ENCODE data around the gene ADAMTS9. TPM values are rescaled to one million over a fixed set of nuclear protein-coding genes. Genes with fewer than 3 reads are reported as not detected.

The ADAMTS9 gene
- total and polyA plus RNA-seq, 9 of the 15 experiments (the other 6 are each of a cell fraction or from before 2014, with no cell fraction given) = 0.05 to 0.32 (median 0.13) TPM; not detected in 2

DNA sequence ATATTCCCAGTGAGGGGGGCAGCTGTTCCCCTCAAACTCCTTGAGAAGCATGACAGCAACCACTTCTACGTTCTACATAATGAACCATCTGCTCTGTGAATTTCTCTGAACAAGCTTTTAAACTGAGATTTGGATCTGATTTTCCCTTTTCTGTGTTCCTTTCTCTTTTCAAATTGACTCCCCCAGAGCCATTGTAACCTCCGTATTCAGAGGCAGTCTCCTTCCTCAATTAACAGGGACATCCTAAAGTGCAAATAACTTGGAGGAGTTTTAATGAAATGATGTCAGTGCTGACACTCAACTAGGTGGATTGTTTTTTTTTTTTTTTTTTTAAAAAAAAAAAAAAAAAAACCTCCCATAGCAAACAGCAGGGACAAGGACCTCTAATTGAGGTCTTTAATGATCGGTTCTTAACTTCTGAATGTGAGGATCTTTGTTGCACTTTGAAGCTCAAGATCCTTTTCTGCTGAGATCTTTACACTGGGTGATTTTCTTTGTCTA lies 48.8 kb downstream of the ADAMTS9 start:
- Histone ChIP-seq H4K20me1 (replicated peaks; ENCODE audit: control insufficient read depth, insufficient read depth, low read length) (no peaks in the 10 kb centered on the region), H2AFZ (ENCODE audit: low read depth, low read length) (no peak overlapping the region), H3K4me3 (no peak overlapping the region), H3K4me2 (ENCODE audit: insufficient read depth, low read length) (no peak overlapping the region), H3K36me3 (ENCODE audit: control insufficient read depth, insufficient read depth, low read length) (no peaks in the 10 kb centered on the region), H3K9ac (ENCODE audit: insufficient read depth in 1 of 2, low read depth in 2 of 2, low read length in 2 of 2) (no peak overlapping the region), H3K27me3 (ENCODE audit: control insufficient read depth in 2 of 2, insufficient read depth in 2 of 2, low read length in 2 of 2) (no peaks in the 10 kb centered on the region), H3K9me3 (replicated peaks; ENCODE audit: control insufficient read depth, insufficient read depth, low read depth, low read length) (no peaks in the 10 kb centered on the region), H3K4me1 (replicated peaks in 1 of 2; ENCODE audit: control insufficient read depth in 2 of 2, insufficient read depth in 2 of 2, low read length in 2 of 2) (no peaks in the 10 kb centered on the region), H3K9me1 (ENCODE audit: control insufficient read depth, insufficient read depth, low read length) (no peaks in the 10 kb centered on the region), H3K27ac (ENCODE audit: extremely low read depth, low read depth, low read length) (no peak overlapping the region), H3K79me2 (ENCODE audit: control insufficient read depth, insufficient read depth, low read length) (no peaks in the 10 kb centered on the region)
- DNase-seq (ENCODE audit: extremely low read depth in 1 of 4, low spot score in 3 of 4) (no peak), ATAC-seq (no peak), FAIRE-seq (no peak)
- 6% methylated on average over 3 of the region's 3 CpGs for WGBS (ENCODE audit: insufficient coverage, low coverage, missing lambda C conversion rate)
- ChIA-PET POLR2A (no interaction called here), CTCF (ENCODE audit: low intra/inter-chr PET ratio) (no interaction called here)
- BruUV-seq (replicated peaks) = no TSS peak
- in situ Hi-C loops (cut with MboI) = no loop called here
- intact Hi-C loops (cut with micrococcal nuclease) = no loop called here
- TF ChIP-seq POLR2A (conservative IDR thresholded peaks at IDR 0.05) = no peak
- no peak for TF ChIP-seq ZEB2 (IDR thresholded peaks at IDR 0.05)
- TF ChIP-seq ZNF146 (CRISPR knock-in tag; IDR thresholded peaks at IDR 0.05; ENCODE audit: unreplicated experiment) = no peak
- TF ChIP-seq ZBTB40 (IDR thresholded peaks at IDR 0.05) = no peak
- no peak for TF ChIP-seq ZBTB40 (CRISPR knock-in tag; IDR thresholded peaks at IDR 0.05)
- no peak for TF ChIP-seq SMAD3 (CRISPR knock-in tag; conservative IDR thresholded peaks at IDR 0.05)
- no peak for TF ChIP-seq BRF2 (IDR thresholded peaks at IDR 0.05; ENCODE audit: borderline replicate concordance, insufficient read depth, insufficient read length)
- TF ChIP-seq PML (IDR thresholded peaks at IDR 0.05; ENCODE audit: low read length) = no peak
- no peak for TF ChIP-seq SRSF9 (IDR thresholded peaks at IDR 0.05; ENCODE audit: borderline replicate concordance, low read depth, low read length)
- no peak for TF ChIP-seq DDX20 (tag; IDR thresholded peaks at IDR 0.05; ENCODE audit: low read depth)
- TF ChIP-seq ZNF511 (CRISPR knock-in tag; IDR thresholded peaks at IDR 0.05) = no peak
- TF ChIP-seq MCM5 (IDR thresholded peaks at IDR 0.05; ENCODE audit: low read depth) = no peak
- no peak for TF ChIP-seq BRD4 (IDR thresholded peaks at IDR 0.05)

Measured in K562 (cell line).